HepG2 (cell line): ENCODE results near the gene ERICH6. TPM values are rescaled to one million over a fixed set of nuclear protein-coding genes. Genes with fewer than 3 reads are reported as not detected.

Source experiments
- AGO2 ChIP-seq: fragments of 200-400 bp; formaldehyde crosslinking; optimal IDR thresholded peaks from 2 replicates; pipeline ENCODE3; 2017; ENCODE audit warnings: mild to moderate bottlenecking, low read depth, low read length, moderate library complexity
- BRF2 ChIP-seq: sonication (generic); formaldehyde crosslinking; IDR thresholded peaks from 2 replicates; pipeline ENCODE4 v1.8.1; 2022; ENCODE audit warnings: mild to moderate bottlenecking, missing genetic modification reagents
- CREB3 ChIP-seq: sonication (generic); formaldehyde crosslinking; IDR thresholded peaks from 2 replicates; pipeline ENCODE4 v1.5.0; 2020; ENCODE audit warnings: missing genetic modification reagents
- GPBP1L1 ChIP-seq: sonication (generic); formaldehyde crosslinking; IDR thresholded peaks from 2 replicates; pipeline ENCODE4 v1.5.0; 2020; ENCODE audit warnings: mild to moderate bottlenecking, missing genetic modification reagents
- IRF9 ChIP-seq: sonication (generic); formaldehyde crosslinking; IDR thresholded peaks from 2 replicates; pipeline ENCODE4 v1.8.0; 2022; ENCODE audit warnings: missing genetic modification reagents, mild to moderate bottlenecking, borderline replicate concordance
- NR1H2 ChIP-seq: sonication (generic); formaldehyde crosslinking; IDR thresholded peaks from 2 replicates; pipeline ENCODE4 v1.8.1; 2022; ENCODE audit warnings: low read depth, missing genetic modification reagents, borderline replicate concordance
- SIX4 ChIP-seq: sonication (generic); formaldehyde crosslinking; IDR thresholded peaks from 2 replicates; pipeline ENCODE4 v1.4.0; 2020; ENCODE audit warnings: missing genetic modification reagents
- SMYD3 ChIP-seq: sonication (generic); formaldehyde crosslinking; IDR thresholded peaks from 2 replicates; pipeline ENCODE4 v1.8.1; 2023; ENCODE audit warnings: mild to moderate bottlenecking, missing genetic modification reagents
- STAT5B ChIP-seq: sonication (generic); formaldehyde crosslinking; IDR thresholded peaks from 2 replicates; pipeline ENCODE4 v1.4.0; 2020; ENCODE audit warnings: missing genetic modification reagents
- USF2 ChIP-seq, 2 experiments: sonication (generic) in 1 of 2; formaldehyde crosslinking in 1 of 2; IDR thresholded peaks; 2 replicates each; pipeline versions ENCODE4 v1.5.1 to v1.6.1; 2011 to 2020; ENCODE audit warnings: borderline replicate concordance in 1 of 2, low read depth in 1 of 2, low read length in 1 of 2, mild to moderate bottlenecking in 1 of 2, missing genetic modification reagents in 1 of 2, moderate library complexity in 1 of 2
- WIZ ChIP-seq: sonication (generic); formaldehyde crosslinking; IDR thresholded peaks from 2 replicates; pipeline ENCODE4 v1.5.1; 2020; ENCODE audit warnings: mild to moderate bottlenecking, missing genetic modification reagents
- ZNF138 ChIP-seq: sonication (generic); formaldehyde crosslinking; IDR thresholded peaks from 2 replicates; pipeline ENCODE4 v1.5.0; 2020; ENCODE audit warnings: mild to moderate bottlenecking, low read depth, missing genetic modification reagents
- ZNF207 ChIP-seq: fragments of 450-650 bp; IDR thresholded peaks from 2 replicates; pipeline ENCODE4 v1.6.1; 2016; ENCODE audit warnings: antibody characterized with exemption, borderline replicate concordance
- ZNF607 ChIP-seq: sonication (generic); formaldehyde crosslinking; IDR thresholded peaks from 2 replicates; pipeline ENCODE4 v1.5.1; 2020; ENCODE audit warnings: missing genetic modification reagents, mild to moderate bottlenecking, borderline replicate concordance
- ZNF670 ChIP-seq: sonication (generic); formaldehyde crosslinking; IDR thresholded peaks from 2 replicates; pipeline ENCODE4 v1.8.0; 2022; ENCODE audit warnings: mild to moderate bottlenecking, missing genetic modification reagents, borderline replicate concordance
- ZNF687 ChIP-seq: sonication (generic); formaldehyde crosslinking; IDR thresholded peaks from 2 replicates; pipeline ENCODE4 v1.5.1; 2020; ENCODE audit warnings: mild to moderate bottlenecking, missing genetic modification reagents, moderate library complexity
- ZNF879 ChIP-seq: sonication (generic); formaldehyde crosslinking; IDR thresholded peaks from 2 replicates; pipeline ENCODE4 v1.8.1; 2023; ENCODE audit warnings: missing genetic modification reagents
- polyA plus RNA-seq, 8 experiments: library from polyadenylated mRNA; depleted of rRNA in 3 of 8; stranded (reverse) in 7 of 8; unstranded in 1 of 8; fragments of >200 nt; fragmentation: Illumina TruSeq in 4 of 8; extraction: Trizol in 4 of 8; gene quantifications; 2 replicates each; pipeline versions ENCODE4 v1.2.1 to v1.2.3, GENCODE V29; 2011 to 2016; ENCODE audit warnings: low read depth in 4 of 8, missing spikeins in 1 of 8, mixed read lengths in 1 of 8; ENCODE audit not compliant: insufficient read depth in 1 of 8
- total RNA-seq, 5 experiments: library from RNA; depleted of rRNA; stranded (reverse); fragments of >200 nt; fragmentation: Illumina TruSeq; extraction: Trizol; gene quantifications; 2 replicates each; pipeline ENCODE4 v1.2.3, GENCODE V29; 2016; ENCODE audit warnings: low read depth in 1 of 5

Gene ERICH6
- total and polyA plus RNA-seq, 2 of the 13 experiments (the other 11 are each of a cell fraction or from before 2014, with no cell fraction given) = 0.03 TPM; not detected in 1

- TF ChIP-seq ZNF879 (CRISPR knock-in tag) = no peak
- TF ChIP-seq BRF2 = no peak
- TF ChIP-seq ZNF607 (CRISPR knock-in tag) = no peak
- TF ChIP-seq SMYD3 = no peak
- TF ChIP-seq USF2 (IDR thresholded peaks at IDR 0.05; ENCODE audit: low read depth, low read length) = no peak
- no peak; the same call in 1 of the 2 replicates for TF ChIP-seq USF2 (CRISPR knock-in tag; IDR thresholded peaks at IDR 0.05; ENCODE audit: borderline replicate concordance)
- TF ChIP-seq ZNF687 (CRISPR knock-in tag) = no peak
- no peak for TF ChIP-seq IRF9 (CRISPR knock-in tag)
- TF ChIP-seq NR1H2 (CRISPR knock-in tag) = no peak
- no peak for TF ChIP-seq SIX4 (CRISPR knock-in tag)
- TF ChIP-seq STAT5B (CRISPR knock-in tag) = no peak
- no peak for TF ChIP-seq WIZ (CRISPR knock-in tag)
- no peak for TF ChIP-seq GPBP1L1 (CRISPR knock-in tag)
- TF ChIP-seq AGO2 = no peak
- no peak for TF ChIP-seq ZNF670 (CRISPR knock-in tag)
- no peak for TF ChIP-seq ZNF138 (CRISPR knock-in tag)
- TF ChIP-seq ZNF207 = no peak
- no peak for TF ChIP-seq CREB3 (CRISPR knock-in tag)
These were observed 34.4 kb upstream of the ERICH6 start (continued) for GRCh38 chr3:150737874-150738679.
